ENCODE results near the gene EFEMP1. TPM values are rescaled to one million over a fixed set of nuclear protein-coding genes. Genes with fewer than 3 reads are reported as not detected.
A peak's percentile ranks its signal among the peaks of the same experiment; 100 is the strongest.

EFEMP1 gene
- total and polyA plus RNA-seq, 7 donors, result 6.3 to 20.6 (median 11.2) TPM

DNA sequence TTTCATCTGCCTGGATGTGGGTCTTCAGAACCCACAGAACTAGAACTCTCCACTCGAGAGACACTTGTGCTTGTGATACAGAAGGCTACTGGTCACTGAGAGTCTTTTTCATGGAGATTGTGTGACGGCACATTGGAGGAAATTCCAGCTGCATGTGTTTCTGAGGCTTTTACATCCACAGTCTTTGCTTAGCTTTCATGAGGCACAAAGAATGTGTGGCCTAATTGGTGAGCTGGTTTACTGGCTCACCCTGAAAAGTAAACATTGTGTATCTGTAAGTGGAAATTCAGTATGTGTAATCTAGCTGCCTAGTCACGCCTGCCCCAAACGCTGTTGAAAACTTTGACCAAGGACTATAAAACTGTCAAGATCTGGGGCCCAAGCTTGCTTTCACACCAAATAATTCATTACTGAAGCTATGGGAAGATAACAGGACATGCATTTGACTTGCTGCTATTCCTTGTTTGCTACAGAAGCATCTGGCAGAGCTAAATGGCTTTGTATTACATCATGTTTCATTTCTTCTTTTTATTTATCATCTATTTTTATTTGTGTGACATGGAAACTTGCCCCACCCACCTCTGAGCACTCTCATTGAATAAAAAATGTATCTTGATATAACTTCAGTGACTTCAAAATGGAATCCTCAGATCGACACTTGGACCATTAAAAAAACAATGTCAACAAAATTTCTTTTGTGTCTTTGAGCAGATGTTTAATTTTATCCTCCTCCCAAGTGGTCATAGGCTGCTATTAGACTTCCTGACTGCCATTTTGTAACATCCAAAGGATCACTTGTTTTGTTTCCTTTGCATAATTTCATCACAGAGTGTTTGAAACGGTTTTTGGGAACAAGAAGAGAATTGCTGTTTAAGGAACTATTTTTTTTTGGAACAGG, 80.2 kb downstream of the EFEMP1 start:
- no peaks in the 10 kb centered on the region for H3K36me3 ChIP-seq (ENCODE audit: insufficient read depth in 1 of 2, low read depth in 1 of 2)
- no peaks in the 10 kb centered on the region for H3K9me3 ChIP-seq
- intact Hi-C loops (cut with DNase I), result no loop called here
- TF ChIP-seq, protein P1, sequence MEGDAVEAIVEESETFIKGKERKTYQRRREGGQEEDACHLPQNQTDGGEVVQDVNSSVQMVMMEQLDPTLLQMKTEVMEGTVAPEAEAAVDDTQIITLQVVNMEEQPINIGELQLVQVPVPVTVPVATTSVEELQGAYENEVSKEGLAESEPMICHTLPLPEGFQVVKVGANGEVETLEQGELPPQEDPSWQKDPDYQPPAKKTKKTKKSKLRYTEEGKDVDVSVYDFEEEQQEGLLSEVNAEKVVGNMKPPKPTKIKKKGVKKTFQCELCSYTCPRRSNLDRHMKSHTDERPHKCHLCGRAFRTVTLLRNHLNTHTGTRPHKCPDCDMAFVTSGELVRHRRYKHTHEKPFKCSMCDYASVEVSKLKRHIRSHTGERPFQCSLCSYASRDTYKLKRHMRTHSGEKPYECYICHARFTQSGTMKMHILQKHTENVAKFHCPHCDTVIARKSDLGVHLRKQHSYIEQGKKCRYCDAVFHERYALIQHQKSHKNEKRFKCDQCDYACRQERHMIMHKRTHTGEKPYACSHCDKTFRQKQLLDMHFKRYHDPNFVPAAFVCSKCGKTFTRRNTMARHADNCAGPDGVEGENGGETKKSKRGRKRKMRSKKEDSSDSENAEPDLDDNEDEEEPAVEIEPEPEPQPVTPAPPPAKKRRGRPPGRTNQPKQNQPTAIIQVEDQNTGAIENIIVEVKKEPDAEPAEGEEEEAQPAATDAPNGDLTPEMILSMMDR (IDR thresholded peaks at IDR 0.05), result no peak
- ATAC-seq (no peak), DNase-seq (no peak)
- H3K4me3 ChIP-seq, result no peak overlapping the region
- H3K27ac ChIP-seq, result no peak overlapping the region
- H3K27me3 ChIP-seq (ENCODE audit: insufficient read depth in 3 of 3, low read length in 2 of 3), result no peaks in the 10 kb centered on the region
- 22 to 27% (median 27%) methylated on average over 6 of the region's 6 CpGs for WGBS, 3 donors
- H3K4me1 ChIP-seq, result no peaks in the 10 kb centered on the region

DNA sequence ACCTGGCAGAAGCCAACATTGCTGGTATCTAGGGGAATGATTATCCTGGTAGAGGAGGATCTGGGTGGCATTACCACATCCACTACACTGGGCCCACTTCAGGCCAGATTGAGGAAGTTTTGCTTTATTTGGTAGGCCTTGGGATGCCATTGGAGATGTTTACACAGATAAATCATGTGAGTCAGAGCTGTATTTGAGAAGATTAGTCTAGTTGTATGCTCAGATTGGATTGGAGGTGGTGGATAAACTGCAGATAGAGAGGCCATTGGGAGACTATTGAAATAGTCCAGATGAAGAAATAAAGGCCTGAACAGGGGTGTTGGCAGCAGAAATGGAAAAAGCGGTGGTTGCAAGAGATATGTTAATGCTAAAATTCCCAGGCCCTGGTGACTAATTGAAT, 81.5 kb downstream of the EFEMP1 start:
- Histone ChIP-seq H3K9me3 (no peaks in the 10 kb centered on the region), H3K27me3 (ENCODE audit: insufficient read depth in 3 of 3, low read length in 2 of 3) (no peaks in the 10 kb centered on the region), H3K4me1 (no peaks in the 10 kb centered on the region), H3K36me3 (ENCODE audit: insufficient read depth in 1 of 2, low read depth in 1 of 2) (no peaks in the 10 kb centered on the region), H3K4me3 (no peak overlapping the region), H3K27ac (no peak overlapping the region)
- ATAC-seq (no peak), DNase-seq (no peak)
- WGBS, 3 donors, result 89 to 97% (median 93%) methylated on average over 1 of the region's 1 CpG
- intact Hi-C loops (cut with DNase I), result no loop called here
- TF ChIP-seq, protein P1 (IDR thresholded peaks at IDR 0.05), result no peak

- no peak for ATAC-seq
- Histone ChIP-seq H3K4me3 (no peak overlapping the region), H3K27me3 (ENCODE audit: insufficient read depth in 3 of 3, low read length in 2 of 3) (no peaks in the 10 kb centered on the region), H3K4me1 (no peaks in the 10 kb centered on the region), H3K9me3 (no peaks in the 10 kb centered on the region), H3K27ac (no peak overlapping the region), H3K36me3 (ENCODE audit: insufficient read depth in 1 of 2, low read depth in 1 of 2) (no peaks in the 10 kb centered on the region)
- intact Hi-C loops (cut with DNase I), result no loop called here
- no peak for DNase-seq
- 91 to 93% (median 93%) methylated on average over 1 of the region's 1 CpG for WGBS, 3 donors
- TF ChIP-seq, protein P1 (IDR thresholded peaks at IDR 0.05), result no peak
Observed at GRCh38 chr2:55840460-55840859, 83.1 kb downstream of the EFEMP1 start.

GRCh38 chr2:55839182-55839819, 84.3 kb downstream of the EFEMP1 start:
- peak in 1 of 4 donors; percentile 47 for ATAC-seq

More at GRCh38 chr2:55839182-55839819, 84.3 kb downstream of the EFEMP1 start:
- Histone ChIP-seq H3K27me3 (ENCODE audit: insufficient read depth in 3 of 3, low read length in 2 of 3) (no peaks in the 10 kb centered on the region), H3K9me3 (no peaks in the 10 kb centered on the region), H3K4me3 (no peak overlapping the region), H3K36me3 (ENCODE audit: insufficient read depth in 1 of 2, low read depth in 1 of 2) (no peaks in the 10 kb centered on the region), H3K4me1 (no peaks in the 10 kb centered on the region), H3K27ac (no peak overlapping the region)
- DNase-seq, result no peak
- intact Hi-C loops (cut with DNase I), result no loop called here
- WGBS, 3 donors, result 22 to 30% (median 24%) methylated on average over 7 of the region's 7 CpGs
- TF ChIP-seq, protein P1 (IDR thresholded peaks at IDR 0.05), result no peak

All from psoas muscle (tissue), 8 donors.